Progenitor cell of endocrine pancreas (in vitro differentiated cells): ENCODE results near the gene HERC3. TPM values are rescaled to one million over a fixed set of nuclear protein-coding genes. Genes with fewer than 3 reads are reported as not detected.

Source experiments
- DNase-seq: peaks from one replicate; pipeline ENCODE4 v3.0.0; 2021; ENCODE audit warnings: low spot score; ENCODE audit not compliant: unreplicated experiment
- H3K27ac Mint-ChIP-seq: 2 replicates; pipeline ENCODE4 v1.8.0; 2021; ENCODE audit warnings: mild to moderate bottlenecking, moderate library complexity, mixed read lengths
- H3K27me3 Mint-ChIP-seq: 2 replicates; pipeline ENCODE4 v1.8.0; 2021; ENCODE audit warnings: mixed read lengths
- H3K36me3 Mint-ChIP-seq: 2 replicates; pipeline ENCODE4 v1.8.0; 2022; ENCODE audit warnings: mixed read lengths; ENCODE audit not compliant: insufficient read depth
- H3K4me1 Mint-ChIP-seq: 2 replicates; pipeline ENCODE4 v1.8.0; 2021; ENCODE audit warnings: low read depth, mixed read lengths
- H3K4me3 Mint-ChIP-seq: 2 replicates; pipeline ENCODE4 v1.8.0; 2021; ENCODE audit warnings: low read depth, mild to moderate bottlenecking, moderate library complexity, mixed read lengths
- H3K9me3 Mint-ChIP-seq: 2 replicates; pipeline ENCODE4 v1.8.0; 2021; ENCODE audit warnings: low read depth, mixed read lengths
- total RNA-seq: library from RNA; stranded (reverse); gene quantifications from 2 replicates; pipeline ENCODE4 v1.2.1, GENCODE V29; 2021
- TF ChIP-seq, protein P1 (sequence below): fragments of 200-600 bp; sonication (generic); IDR thresholded peaks from one replicate; pipeline ENCODE4 v1.5.0; 2021; ENCODE audit warnings: antibody characterized with exemption, mild to moderate bottlenecking; ENCODE audit not compliant: unreplicated experiment

The HERC3 gene
- total RNA-seq, 1 donor from 2014 or later, result 7.1 TPM

DNA sequence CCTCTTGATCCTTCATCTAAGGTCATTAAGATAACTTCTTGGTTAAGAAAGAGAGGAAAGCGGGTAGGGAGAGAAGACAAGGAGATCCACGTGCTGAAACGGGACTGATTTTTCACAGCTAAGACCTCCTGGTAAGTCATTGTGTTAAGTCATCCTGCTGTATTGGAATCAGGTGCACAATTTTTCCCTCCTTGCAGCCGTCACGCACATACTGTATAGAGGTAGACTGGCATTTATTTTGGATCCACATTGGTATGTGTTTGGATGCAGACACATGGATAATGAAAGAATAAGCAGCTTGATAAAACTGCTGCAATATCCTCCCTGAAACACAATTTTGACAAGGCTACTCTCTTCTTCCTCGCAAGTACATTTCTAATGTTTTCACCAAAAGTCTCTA, 165.5 kb downstream of the HERC3 start:
- peaks cover 36% of the 10 kb centered on the region for H3K4me1 Mint-ChIP-seq
- no peaks in the 10 kb centered on the region for H3K36me3 Mint-ChIP-seq
- no peak overlapping the region for H3K4me3 Mint-ChIP-seq
- no peak for DNase-seq
- H3K27me3 Mint-ChIP-seq, result no peaks in the 10 kb centered on the region
- peak overlapping the region; percentile 68 for H3K27ac Mint-ChIP-seq
- TF ChIP-seq, protein P1, sequence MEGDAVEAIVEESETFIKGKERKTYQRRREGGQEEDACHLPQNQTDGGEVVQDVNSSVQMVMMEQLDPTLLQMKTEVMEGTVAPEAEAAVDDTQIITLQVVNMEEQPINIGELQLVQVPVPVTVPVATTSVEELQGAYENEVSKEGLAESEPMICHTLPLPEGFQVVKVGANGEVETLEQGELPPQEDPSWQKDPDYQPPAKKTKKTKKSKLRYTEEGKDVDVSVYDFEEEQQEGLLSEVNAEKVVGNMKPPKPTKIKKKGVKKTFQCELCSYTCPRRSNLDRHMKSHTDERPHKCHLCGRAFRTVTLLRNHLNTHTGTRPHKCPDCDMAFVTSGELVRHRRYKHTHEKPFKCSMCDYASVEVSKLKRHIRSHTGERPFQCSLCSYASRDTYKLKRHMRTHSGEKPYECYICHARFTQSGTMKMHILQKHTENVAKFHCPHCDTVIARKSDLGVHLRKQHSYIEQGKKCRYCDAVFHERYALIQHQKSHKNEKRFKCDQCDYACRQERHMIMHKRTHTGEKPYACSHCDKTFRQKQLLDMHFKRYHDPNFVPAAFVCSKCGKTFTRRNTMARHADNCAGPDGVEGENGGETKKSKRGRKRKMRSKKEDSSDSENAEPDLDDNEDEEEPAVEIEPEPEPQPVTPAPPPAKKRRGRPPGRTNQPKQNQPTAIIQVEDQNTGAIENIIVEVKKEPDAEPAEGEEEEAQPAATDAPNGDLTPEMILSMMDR, result no peak
- H3K9me3 Mint-ChIP-seq, result no peaks in the 10 kb centered on the region

Other genes with a start within 250 kb of the HERC3 start
- 6.2 and 7.3 TPM in 2 replicates for gene HERC6, start 213.6 kb upstream of the HERC3 start, total RNA-seq
- 2.6 and 3.5 TPM in 2 replicates for gene HERC5, start 135.4 kb upstream of the HERC3 start, total RNA-seq
- 47.2 and 48.4 TPM in 2 replicates for gene PYURF, start 68.7 kb upstream of the HERC3 start, total RNA-seq
- gene NAP1L5, start 105.3 kb downstream of the HERC3 start, total RNA-seq, result 3.6 and 3.9 TPM in 2 replicates